GDM1 (cell line): ENCODE measurements around the gene NAXD.
"Not testable (repeated sequence)": the region's sequence is repeated elsewhere in the genome, so short reads cannot be mapped to it uniquely, and the experiment has no call there.

Experiments used
- DNase-seq: peaks from one replicate; lab custom pipeline; 2025; lab: John Stamatoyannopoulos, UW

Gene NAXD

GRCh38 chr13:110615322-110616102 is at the start of gene NAXD:
NAXD (plus strand) TSS chr13:110615545; CDS start chr13:110615602, 57 bp downstream.
- peak; percentile 89 for DNase-seq

DNA sequence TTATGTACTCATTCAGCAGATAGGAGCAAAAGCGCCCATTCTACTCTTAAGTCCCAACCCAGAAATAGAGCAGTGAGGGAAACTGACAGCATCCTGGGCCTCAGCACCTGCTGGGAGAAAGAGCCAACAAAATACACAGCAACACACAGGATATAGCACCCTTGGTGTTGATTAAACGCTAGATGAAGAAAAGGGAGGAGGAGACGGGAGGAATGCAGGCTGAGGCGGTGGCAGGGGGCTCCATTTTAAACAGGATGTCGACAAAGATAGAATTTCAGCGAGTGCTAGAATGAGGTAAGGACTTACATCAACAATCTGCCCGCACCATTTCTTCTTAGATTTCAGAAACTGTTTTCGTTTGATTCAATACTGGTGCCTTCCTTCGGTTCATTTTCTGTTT is 49.2 kb upstream of the NAXD start:
- DNase-seq: no peak

- no peak for DNase-seq
Observed at GRCh38 chr13:110568612-110569011, 46.7 kb upstream of the NAXD start.

DNA sequence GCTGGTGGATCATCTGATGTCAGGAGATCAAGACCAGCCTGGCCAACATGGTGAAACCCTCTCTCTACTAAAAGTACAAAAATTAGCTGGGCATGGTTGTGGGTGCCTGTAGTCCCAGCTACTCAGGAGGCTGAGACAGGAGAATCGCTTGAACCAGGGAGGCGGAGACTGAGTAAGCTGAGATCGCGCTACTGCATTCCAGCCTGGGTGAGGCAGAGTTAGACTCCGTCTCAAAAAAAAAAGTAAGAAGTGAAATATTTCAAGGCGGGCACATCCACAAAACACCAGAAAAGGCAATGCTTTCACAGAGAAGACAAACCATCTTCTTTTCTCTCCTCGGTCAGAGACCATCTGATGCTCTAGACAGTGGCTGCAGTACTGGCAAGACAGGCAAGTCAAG is 45.4 kb upstream of the NAXD start:
- not testable (repeated sequence) for DNase-seq

DNA sequence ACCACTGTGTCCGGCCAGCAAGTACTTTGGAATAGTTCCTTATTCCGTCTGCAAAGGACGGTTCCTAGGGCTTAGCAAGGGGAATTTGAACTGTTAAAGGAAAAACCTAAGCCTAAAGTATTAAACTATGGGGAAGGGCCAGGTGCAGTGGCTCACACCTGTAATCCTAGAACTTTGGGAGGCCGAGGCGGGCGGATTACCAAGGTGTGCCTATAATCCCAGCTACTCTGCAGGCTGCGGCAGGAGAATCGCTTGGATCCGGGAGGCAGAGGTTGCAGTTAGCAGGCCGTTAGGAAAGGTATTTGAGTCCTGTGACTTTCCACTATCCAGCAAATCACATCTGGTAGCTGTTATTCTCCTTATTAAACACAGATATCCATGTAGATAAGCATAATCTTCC is 44.5 kb upstream of the NAXD start:
- no peak for DNase-seq

GRCh38 chr13:110571896-110572777 is 43.2 kb upstream of the NAXD start:
- DNase-seq: no peak

DNA sequence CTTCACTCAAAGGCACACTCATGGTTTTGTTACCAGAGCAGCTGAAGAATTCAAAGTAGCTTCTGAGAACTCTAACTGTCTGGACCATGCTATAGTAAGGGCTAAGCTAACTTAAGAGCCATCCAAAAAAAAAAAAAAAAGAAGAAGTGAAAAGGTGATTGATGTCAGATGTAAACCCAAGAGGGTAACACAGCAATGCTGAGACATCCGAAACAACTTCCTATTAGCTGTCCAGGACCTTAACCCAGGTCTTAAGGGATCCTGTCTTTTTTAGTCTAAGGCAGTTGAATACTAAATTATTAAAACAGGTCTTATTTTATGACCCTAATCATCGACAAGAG is 42.6 kb upstream of the NAXD start:
- DNase-seq: no peak

GRCh38 chr13:110574161-110574560 is 41.2 kb upstream of the NAXD start:
- DNase-seq: no peak

- DNase-seq: peak; percentile 85
Observed at GRCh38 chr13:110575322-110576069, 39.8 kb upstream of the NAXD start.

DNA sequence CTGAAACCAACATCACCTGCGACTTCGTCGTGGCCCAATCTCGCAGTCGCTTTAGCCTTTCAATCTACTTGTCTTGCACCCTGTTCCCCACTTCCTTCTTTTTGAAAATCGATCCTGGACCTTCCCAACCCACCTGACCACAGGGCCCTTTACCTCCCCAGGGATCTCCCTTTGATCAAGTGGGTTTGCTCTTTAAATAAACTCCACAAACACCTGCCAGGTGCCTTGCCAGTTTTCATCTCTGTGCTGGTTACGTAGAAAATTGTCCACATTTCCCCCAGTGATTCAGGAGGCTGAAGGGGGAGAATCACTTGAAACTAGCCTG is 39.3 kb upstream of the NAXD start:
- no peak for DNase-seq

- no peak for DNase-seq
Observed at GRCh38 chr13:110576736-110577476, 38.4 kb upstream of the NAXD start.

DNA sequence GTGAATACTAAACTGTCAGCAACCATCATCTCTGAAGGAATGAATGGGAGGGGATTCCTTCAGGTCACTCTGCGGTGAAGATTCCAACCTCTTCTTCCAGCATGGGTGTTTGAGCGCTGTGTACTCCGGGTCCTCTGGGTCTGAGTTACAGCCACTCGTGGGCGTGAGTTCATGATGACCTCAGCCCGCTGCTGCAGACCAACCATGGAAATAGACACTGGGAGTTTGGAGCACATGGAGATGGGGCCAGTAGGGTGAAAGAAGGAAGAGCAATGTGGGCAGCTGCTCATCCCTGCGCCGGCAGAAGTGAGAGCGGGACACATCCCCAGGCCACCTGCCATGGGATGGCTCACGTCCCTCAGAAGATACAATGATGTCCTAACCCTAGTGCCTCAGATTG is 37.0 kb upstream of the NAXD start:
- no peak for DNase-seq

DNA sequence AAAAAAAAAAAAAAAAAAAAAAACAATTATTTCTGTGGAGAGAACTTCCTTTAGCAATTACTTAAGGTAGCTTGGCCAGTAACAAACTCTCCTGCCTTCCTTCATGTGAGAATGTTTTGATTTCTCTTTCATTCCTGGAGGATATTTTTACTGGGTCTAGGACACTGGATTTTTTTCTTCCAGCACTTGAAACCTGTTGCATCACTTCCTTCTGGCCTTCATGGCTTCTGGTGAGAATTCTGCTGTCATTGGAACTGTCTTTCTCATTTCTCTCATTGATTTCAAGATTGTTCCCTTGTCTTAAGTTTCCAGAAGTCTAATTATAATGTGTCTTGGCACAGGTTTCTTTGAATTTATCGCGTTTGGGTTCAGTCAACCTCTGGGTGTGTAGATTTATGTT is 34.5 kb upstream of the NAXD start:
- DNase-seq: no peak

GRCh38 chr13:110581506-110582185 is 33.7 kb upstream of the NAXD start:
- DNase-seq: no peak

DNA sequence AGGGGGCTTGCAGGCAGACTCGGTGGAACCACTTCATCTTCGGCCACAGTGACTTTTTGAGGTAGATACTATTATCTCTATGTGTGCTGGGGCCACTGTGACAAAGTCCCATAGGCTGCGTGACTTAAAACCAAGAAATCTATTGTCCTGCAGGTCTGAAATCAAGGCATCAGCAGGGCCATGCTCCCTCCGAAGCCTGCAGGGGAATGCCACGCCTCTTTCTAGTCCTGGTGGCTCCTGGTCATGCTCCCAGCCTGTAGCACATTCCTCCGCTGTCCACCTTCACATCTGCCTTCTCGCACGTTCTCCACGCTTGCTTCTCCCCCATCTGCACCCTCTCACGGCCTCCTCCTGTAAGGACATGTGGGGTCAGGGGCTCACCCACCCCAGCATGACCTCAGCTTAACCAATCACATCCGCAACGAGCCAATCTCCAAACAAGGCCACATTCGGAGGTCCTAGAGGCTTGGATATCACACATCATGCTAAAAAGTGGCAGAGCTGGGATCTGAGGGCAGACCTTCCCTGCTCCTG is 32.9 kb upstream of the NAXD start:
- no peak for DNase-seq

- no peak for DNase-seq
Observed at GRCh38 chr13:110583178-110583865, 32.0 kb upstream of the NAXD start.

DNA sequence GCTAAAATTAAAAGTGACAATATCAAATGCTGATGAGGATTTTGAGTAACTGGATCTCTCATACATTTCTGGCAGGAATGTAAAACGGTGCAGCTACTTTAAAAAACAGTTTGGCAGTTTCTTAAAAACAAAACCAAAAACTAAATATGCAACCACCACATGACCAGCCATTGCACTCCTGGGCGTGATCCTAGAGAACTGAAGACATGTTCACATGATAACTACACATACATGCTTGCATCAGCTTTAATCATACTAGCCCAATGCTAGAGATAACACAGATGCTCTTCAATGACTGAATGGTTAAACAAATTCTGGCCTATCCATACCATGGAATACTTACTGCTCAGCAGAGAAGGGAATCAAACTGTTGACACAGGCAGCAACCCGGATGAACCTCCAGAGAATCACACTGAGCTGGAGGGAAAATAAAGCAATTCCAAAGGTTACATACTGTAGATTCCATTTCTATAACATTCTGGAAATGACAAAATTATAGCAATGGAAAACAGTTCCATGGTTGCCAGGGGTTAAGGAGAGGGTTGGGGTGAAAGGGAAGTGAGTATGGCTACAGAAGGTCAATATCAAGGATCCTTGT is 25.5 kb upstream of the NAXD start:
- DNase-seq: no peak

DNA sequence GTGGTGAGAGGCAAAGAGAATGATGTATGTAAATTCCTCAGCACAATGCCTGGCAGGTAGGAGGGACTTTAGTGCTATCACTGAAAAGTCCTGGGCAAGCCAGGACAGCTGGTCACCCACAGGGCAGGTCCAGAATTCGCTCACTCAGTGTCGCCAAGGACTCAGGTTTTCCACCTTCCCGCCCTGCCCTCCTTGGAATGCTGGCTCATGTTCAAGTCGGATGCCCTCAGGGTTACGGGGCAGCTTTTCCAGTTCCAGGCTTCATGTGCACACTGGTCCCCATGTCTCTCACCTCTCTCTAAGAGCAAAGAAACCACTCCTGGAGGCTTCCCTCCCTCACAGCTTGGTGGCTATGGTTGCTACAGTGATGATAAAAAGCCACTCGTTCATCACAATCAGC is 24.8 kb upstream of the NAXD start:
- DNase-seq: no peak

DNA sequence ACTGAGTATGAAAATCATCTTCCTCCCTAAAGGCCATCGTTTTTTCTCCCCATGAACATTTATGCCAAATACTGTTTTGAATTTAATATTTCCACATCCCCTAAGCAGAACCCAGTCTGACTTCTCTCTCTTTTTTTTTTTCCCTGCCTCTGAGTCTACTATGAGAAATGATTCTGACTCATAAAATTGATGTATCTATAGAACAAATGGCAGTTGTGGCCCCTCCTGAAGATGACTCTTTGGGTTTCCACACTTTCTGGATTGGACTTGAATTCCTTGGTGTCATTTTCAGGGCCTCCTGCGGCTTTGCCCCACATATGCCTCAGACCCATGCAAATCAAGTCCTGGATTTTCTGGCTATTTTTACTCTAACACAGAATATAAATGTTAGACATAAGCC is 22.7 kb upstream of the NAXD start:
- no peak for DNase-seq

DNA sequence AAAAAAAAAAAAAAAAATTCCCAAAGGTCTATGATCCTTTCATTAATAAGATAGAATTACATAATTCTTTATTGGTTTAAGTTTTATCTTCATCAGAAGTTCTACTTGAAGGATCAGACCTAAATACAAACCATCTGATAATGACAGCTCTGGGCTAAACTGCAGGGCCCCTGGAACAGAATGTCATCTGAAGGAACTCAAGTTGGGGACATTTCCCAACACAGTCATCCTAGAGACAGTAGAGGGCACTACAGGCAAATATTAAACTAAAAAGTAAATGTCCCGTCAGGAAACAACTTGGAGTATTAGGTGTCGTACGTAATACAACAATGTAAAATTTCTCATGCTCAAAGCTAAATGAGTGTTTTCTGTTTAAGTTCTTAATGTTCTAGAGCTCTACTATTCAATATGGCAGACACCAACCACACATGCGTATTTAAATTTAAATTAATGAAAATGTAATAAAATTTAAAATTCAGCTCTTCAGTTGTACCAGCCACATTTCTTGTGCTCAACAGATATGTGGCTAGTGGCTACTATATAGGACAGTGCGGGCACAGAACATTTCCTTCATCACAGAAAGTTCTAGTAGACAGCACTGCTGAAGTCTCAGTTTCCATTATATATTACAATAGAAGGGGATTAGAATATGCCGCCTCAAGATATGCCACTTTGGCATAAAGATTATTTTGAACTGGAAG is 21.8 kb upstream of the NAXD start:
- peak; percentile 30 for DNase-seq
